ENCODE data around the gene OSBPL5. TPM values are rescaled to one million over a fixed set of nuclear protein-coding genes. Genes with fewer than 3 reads are reported as not detected.

Gene OSBPL5
- total and polyA plus RNA-seq, 9 of the 15 experiments (the other 6 are each of a cell fraction or from before 2014, with no cell fraction given): 0.06 to 14.8 (median 3.2) TPM

- TF ChIP-seq RNF219 (CRISPR knock-in tag; IDR thresholded peaks at IDR 0.05) (no peak), ZNF668 (CRISPR knock-in tag; IDR thresholded peaks at IDR 0.05) (no peak), SMC3 (conservative IDR thresholded peaks at IDR 0.05; ENCODE audit: insufficient read depth, low read depth, low read length) (peak; percentile 98), ZNF354B (CRISPR knock-in tag; IDR thresholded peaks at IDR 0.05) (no peak), ID3 (CRISPR knock-in tag; IDR thresholded peaks at IDR 0.05) (no peak), ID3 (tag; IDR thresholded peaks at IDR 0.05) (0 out of 2 replicates have a peak, but pooled peaks have one; percentile 30), ZKSCAN1 (IDR thresholded peaks at IDR 0.05; ENCODE audit: low read depth, low read length) (peak; percentile 100), CBFB (CRISPR knock-in tag; IDR thresholded peaks at IDR 0.05) (peak; percentile 60; the same call in 1 of the 2 replicates), ADNP (tag; IDR thresholded peaks at IDR 0.05) (no peak), ZBTB40 (IDR thresholded peaks at IDR 0.05) (no peak), ZBTB40 (CRISPR knock-in tag; IDR thresholded peaks at IDR 0.05) (no peak), TFAP4 (CRISPR knock-in tag; IDR thresholded peaks at IDR 0.05; ENCODE audit: borderline replicate concordance) (peak; percentile 91; the same call in 1 of the 2 replicates), TGIF2 (CRISPR knock-in tag; IDR thresholded peaks at IDR 0.05) (no peak), RB1 (IDR thresholded peaks at IDR 0.05; ENCODE audit: low read depth) (peak; percentile 90; the same call in 1 of the 2 replicates), HCFC1 (IDR thresholded peaks at IDR 0.05; ENCODE audit: low read depth, low read length) (peak; percentile 32; the same call in 1 of the 2 replicates), SIN3B (IDR thresholded peaks at IDR 0.05; ENCODE audit: low read depth) (peak; percentile 49; the same call in 1 of the 2 replicates)
These were observed 73.1 kb downstream of the OSBPL5 start (continued) for GRCh38 chr11:3091846-3092602.
